Omental fat pad (tissue), 4 donors: ENCODE measurements around the gene SLC12A7. TPM values are rescaled to one million over a fixed set of nuclear protein-coding genes. Genes with fewer than 3 reads are reported as not detected.

Source experiments
- ATAC-seq: fragments of 150-250 bp; one replicate; pipeline ENCODE4 v1.9.1; 2016; ENCODE audit warnings: mild to moderate bottlenecking, moderate library complexity; ENCODE audit not compliant: low FRiP score
- DNase-seq: peaks from one replicate; pipeline ENCODE4 v3.0.0-alpha.2; 2019; ENCODE audit warnings: low spot score
- total RNA-seq, 4 donors: library from RNA; depleted of rRNA; stranded (reverse); fragments of >200 nt; gene quantifications; one replicate each; pipeline ENCODE4 v1.1.0, GENCODE V29; 2016
- TF ChIP-seq, protein P1 (sequence below), 3 donors: fragments of 450-650 bp; IDR thresholded peaks; one replicate each; pipeline ENCODE4 v1.5.1; 2016 to 2017; ENCODE audit warnings: antibody characterized with exemption in 3 of 3, mild to moderate bottlenecking in 3 of 3, moderate library complexity in 2 of 3

The SLC12A7 gene
- total RNA-seq, 4 donors from 2014 or later: 17.2 to 39.0 (median 27.5) TPM

DNA sequence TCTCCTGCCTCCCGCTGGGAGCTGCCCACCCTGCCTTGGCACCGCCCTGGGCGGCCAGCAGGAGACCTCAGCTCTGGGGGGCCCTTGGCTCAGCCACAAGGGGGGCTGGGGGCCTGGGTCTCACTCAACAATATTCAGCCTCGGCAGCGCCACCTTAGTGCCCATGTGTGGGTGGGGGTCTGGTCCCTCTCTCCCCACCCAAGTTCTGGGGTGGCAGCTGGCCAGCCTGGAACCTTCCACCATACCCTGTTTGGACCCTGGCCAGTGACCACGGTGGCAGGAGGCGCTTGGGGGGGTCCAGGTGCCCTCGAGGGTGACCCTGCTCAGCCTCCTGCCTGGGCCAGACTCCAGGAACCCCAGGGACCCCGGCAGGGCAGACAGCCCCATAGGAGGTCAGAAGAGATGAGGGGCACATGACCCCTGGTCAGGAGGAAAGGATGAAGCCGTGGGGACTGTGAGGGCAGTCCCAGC, 81.0 kb downstream of the SLC12A7 start:
- DNase-seq: no peak
- TF ChIP-seq, protein P1, sequence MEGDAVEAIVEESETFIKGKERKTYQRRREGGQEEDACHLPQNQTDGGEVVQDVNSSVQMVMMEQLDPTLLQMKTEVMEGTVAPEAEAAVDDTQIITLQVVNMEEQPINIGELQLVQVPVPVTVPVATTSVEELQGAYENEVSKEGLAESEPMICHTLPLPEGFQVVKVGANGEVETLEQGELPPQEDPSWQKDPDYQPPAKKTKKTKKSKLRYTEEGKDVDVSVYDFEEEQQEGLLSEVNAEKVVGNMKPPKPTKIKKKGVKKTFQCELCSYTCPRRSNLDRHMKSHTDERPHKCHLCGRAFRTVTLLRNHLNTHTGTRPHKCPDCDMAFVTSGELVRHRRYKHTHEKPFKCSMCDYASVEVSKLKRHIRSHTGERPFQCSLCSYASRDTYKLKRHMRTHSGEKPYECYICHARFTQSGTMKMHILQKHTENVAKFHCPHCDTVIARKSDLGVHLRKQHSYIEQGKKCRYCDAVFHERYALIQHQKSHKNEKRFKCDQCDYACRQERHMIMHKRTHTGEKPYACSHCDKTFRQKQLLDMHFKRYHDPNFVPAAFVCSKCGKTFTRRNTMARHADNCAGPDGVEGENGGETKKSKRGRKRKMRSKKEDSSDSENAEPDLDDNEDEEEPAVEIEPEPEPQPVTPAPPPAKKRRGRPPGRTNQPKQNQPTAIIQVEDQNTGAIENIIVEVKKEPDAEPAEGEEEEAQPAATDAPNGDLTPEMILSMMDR (IDR thresholded peaks at IDR 0.05): no peak
- no peak for ATAC-seq

DNA sequence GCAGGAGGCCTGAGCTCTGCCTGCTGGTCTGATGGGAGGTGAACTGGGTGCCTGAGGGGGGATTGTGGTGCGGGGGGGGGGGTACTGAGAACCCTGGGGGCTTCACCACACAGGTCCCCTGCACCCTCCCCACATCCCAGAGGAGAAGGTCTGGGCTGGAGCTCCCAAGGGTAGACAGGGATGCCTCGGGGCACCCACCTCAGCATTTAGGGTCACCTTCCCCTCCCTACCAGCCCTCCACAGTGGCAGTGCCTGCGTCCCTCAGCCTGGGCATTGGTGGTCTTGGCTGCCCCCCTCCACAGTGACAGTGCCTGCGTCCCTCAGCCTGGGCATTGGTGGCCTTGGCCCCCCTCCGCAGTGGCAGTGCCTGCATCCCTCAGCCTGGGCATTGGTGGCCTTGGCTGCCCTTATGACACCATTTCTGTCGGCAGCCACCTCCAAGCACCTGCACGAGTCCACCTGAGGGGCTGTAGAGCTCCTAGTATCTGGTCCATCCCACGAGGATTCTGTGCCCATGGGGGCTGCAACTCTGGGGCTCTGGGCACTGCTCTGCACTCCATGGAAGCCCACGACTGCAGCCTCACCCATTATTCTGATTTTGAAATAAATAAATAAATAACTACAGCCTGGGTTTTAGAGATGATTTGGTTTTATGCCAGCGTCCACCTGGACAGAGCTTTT, 81.8 kb downstream of the SLC12A7 start:
- DNase-seq (no peak), ATAC-seq (no peak)
- TF ChIP-seq, protein P1 (IDR thresholded peaks at IDR 0.05): no peak

GRCh38 chr5:1029282-1029944, 82.5 kb downstream of the SLC12A7 start:
- DNase-seq: no peak
- TF ChIP-seq, protein P1 (IDR thresholded peaks at IDR 0.05): no peak

DNA sequence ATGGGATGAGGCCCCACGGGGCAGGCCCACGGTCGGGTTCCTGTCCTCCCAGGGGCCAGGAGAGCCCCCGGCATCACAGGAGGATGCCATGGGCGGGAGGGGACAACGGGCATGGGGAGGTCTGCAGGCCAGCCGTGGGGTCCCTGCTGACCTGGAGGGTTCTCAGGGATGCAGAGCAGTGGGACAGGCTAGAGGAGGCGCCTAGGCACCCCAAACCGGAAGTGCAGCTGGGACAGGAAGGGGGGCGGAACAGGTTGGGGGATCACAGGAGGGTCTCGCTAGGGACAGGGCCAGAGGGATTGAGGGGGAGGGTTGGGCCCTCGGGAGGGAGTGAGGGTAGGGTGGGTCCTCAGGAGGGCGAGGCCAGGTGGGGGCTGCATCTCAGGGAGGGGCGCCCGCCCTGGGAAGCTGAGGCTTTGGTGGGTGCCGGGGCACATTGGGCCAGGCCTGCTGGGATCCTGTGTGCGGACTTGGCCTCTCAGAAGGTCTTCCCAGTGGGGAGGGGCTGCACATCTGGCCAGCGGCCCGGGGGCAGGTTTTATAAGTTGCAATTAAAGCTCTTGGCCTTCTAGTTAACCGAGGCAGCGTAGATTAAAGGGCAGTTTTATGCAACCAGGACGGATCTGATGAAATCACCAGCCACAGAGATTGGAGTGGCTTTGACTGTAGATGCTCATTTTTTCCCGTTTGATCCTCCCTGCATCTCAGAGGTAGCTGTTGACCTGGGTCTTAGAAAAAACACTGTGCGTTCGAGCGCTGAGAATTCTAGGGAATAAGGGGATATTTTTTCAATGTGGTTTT, 83.2 kb downstream of the SLC12A7 start:
- DNase-seq (no peak), ATAC-seq (no peak)

More at GRCh38 chr5:1029282-1029944, 82.5 kb downstream of the SLC12A7 start:
- ATAC-seq: no peak

DNA sequence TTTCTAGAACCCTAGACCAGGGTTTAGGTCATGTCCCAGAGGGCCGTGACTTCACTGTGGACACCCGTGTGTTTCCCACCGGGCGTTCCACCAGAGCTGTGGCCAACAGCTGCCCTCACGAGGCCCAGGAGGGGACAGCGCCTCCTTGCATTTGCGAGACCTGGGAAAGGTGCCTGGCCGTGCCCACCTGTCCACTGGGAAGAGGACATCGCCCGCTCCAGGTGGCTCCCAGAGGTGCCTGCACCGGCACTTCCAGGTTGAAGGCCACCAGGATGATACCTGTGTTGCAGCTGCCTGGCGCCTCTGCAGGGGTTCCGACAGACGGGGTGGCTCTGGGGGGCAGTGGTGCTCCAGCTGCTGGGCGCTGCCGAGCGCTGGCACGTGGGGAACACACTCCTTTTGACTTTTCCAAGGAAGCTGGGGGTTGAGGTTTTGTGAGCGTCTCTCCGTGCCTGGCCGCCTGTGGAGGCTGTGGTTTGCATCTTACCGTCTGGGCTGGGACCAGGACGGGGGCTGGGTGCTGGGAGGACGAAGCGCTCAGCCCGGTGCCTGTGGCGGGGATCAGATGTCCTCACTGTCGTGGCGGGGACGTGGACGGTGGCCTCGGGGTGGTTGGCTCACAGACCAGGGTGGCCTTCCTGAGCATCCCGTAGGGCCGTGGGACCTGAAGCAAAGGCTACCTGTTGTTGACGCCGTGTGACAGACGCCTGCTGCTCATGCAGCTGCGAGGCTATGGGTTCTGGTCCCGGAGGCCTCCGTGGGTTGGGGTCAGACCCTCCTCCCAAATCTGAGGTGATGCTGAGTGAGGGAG, 84.0 kb downstream of the SLC12A7 start:
- DNase-seq (no peak), ATAC-seq (no peak)
- TF ChIP-seq, protein P1 (IDR thresholded peaks at IDR 0.05): no peak

More for the DNA sequence above, 83.2 kb downstream of the SLC12A7 start:
- TF ChIP-seq, protein P1 (IDR thresholded peaks at IDR 0.05): no peak
